Left renal cortex interstitium (tissue), 4 donors: Measurements from ENCODE around the gene DHCR24. TPM values are rescaled to one million over a fixed set of nuclear protein-coding genes. Genes with fewer than 3 reads are reported as not detected.
"Not testable (repeated sequence)": the region's sequence is repeated elsewhere in the genome, so short reads cannot be mapped to it uniquely, and the experiment has no call there.

ENCODE experiments used
- DNase-seq, 4 donors: peaks; one replicate each; pipeline ENCODE4 v3.0.0-alpha.2; 2013; ENCODE audit warnings: low read depth in 4 of 4, low spot score in 2 of 4, missing footprints in 1 of 4
- polyA plus RNA-seq, 4 donors: library from polyadenylated mRNA; unstranded; fragments of 120-200 nt; gene quantifications; one replicate each; pipeline ENCODE4 v1.2.1, GENCODE V29; 2013; ENCODE audit not compliant: insufficient read length in 4 of 4

The DHCR24 gene
- polyA plus RNA-seq, result 10 to 100 TPM; 63.4 to 89.1 (median 78.0) TPM

DNA sequence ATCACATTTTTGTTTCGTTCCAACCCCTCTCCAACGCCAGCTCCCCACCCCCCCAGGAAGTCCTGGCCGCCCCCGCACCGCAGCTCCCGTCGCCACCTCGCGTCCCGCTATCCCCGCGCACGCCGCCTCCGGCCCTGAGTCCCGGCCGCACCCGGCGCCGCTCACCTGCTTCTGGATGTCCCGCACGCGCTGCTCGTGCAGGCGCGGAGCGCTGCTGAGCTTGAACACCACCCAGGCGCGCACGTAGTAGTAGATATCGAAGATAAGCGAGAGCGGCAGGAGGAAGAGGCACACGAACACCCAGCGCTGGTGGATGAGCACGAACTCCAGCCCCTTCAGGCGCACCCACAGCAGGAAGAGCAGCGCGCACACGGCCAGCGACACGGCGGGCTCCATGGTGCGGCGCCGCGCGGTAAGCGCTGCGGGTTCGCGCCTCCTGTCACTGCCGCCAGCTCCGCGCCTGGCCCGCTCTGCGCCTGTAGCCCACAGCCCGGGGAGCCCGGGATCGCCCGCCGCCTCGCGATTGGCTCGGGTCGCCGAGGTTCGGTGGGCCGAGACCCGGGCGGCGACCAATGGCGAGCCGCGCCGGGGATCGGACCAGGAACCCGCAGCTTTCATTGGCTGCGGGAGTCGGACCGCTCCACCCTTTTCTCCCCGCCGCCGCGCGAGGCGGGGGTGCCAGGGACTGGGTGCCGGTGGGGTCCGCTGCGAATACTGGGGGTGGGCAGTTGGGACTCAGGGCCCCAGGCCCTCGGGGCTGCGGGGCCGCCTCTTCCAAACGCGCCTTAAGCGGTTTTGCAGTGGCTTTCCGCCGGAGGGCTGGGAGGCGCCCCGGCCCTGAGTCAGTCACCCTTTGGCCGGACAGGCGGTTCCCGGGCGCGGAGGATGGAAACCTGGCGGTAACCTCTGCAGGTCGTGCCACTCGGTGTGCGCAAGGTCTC, at the start of gene DHCR24:
Gene DHCR24 (minus strand): TSS at position 472 of the 941 bp plus-strand sequence. CDS start 76 bp downstream, at position 396.
- DNase-seq, result peak in 3 of 4 donors; percentile 61 to 73 (median 67)

DNA sequence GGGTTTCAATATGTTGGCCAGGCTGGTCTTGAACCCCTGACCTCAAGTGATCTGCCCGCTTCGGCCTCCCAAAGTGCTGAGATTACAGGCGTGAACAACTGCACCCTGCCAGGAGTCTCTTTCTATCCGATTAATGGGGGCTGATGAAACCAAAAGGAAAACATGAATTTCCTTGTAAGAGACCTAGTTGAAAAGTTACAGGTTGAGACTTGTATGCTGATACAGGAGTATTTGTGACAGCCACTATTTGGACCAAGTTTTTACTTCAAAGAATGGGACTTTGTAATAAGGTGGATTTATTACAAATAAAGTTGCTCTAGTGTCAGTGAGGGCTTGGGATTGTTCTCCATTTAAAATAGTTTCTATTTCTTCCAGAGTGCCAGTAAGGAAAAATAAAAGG, 49.8 kb upstream of the DHCR24 start:
- DNase-seq, result no peak

DNA sequence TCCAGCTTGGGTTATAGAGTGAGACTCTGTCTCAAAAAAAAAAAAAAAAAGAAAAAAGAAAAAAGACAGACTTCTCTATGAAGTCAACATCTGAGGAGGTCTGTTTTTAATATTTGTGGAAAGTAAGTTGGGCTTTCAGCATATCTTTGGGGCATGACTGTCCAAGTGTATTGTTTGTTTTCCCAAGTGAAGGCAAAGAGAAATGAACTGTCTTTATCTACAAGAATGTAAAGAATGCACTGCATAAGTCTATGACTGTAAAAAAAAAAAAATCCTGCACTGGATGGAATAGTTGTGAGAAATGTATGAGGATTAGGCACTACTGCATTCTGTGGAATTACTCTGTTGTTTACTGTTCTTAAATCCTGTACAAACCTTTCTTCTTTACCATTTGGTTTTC, 47.9 kb upstream of the DHCR24 start:
- no peak for DNase-seq

DNA sequence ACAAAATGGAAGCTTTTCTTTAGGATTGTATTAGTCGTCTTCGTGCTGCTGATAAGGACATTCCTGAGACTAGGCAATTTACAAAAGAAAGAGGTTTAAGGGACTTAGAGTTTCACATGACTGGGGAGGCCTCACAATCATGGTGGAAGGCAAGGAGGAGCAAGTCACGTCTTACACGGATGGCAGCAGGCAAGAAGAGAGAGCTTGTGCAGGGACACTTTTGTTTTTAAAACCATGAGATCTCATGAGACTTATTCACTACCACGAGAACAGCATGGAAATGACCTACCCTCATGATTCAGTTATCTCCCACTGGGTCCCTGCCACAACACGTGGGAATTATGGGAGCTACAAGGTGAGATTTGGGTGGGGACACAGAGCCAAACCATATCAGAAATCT, 47.1 kb upstream of the DHCR24 start:
- not testable (repeated sequence) for DNase-seq

GRCh38 chr1:54931275-54931840, 44.4 kb upstream of the DHCR24 start:
- no peak for DNase-seq

GRCh38 chr1:54929700-54930099, 42.7 kb upstream of the DHCR24 start:
- no peak for DNase-seq

DNA sequence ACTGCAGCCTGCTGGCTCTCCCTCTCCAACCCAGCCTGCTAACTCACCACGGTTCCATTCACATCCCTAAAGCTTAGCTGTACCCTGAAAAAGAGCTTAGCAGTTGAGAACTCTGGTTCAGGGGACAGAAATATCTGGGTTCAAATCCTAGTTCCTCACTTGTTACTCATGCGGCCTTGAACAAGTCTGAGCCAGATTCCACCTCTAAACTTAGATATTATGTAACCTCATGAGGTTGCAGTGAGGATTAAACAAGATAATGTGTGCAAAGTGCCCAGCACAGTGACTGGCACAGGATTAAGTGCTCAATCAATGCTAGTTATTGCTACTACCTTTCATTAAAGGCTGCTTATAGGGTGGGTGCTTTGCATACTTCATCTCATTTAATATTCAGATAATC, 41.3 kb upstream of the DHCR24 start:
- DNase-seq, result no peak

DNA sequence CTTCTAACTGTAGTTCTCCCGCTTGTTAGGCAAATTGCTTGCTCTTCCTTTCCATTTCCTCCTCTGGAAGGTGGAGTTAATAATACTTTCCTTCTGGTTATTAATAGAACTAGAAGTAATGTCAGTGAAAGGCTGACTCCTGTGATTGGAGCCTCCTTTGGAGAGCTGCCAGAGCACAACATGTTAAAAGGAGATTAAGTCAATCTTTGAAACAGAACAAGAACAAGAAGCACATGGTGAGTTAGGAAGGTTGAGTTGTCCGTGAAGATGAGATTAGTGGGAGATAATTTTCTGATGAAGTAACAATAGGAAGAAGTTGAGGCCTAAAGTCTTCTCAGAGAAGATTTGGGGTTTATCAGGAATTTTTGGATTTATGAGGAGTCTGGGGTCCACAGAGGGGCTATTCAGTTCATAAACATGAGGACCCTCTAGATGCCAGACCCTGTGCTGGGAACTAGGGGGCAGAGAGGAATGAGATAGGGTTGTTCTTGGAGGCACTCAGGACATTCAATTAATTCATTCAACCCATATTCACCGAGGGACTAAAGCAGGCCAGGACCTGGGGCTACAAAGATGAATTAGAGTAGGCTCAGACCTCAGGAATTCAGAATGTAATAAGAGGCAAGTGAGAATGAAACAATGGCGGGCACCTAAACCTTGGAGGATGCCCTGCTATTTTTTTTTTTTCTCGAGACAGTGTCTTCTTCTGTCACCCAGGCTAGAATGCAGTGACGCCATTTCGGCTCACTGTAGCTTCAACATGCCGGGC, 40.7 kb upstream of the DHCR24 start:
- no peak for DNase-seq

GRCh38 chr1:54926970-54927369, 40.0 kb upstream of the DHCR24 start:
- DNase-seq, result no peak

- DNase-seq, result no peak
Observed at GRCh38 chr1:54922921-54923421, 36.0 kb upstream of the DHCR24 start.

GRCh38 chr1:54922040-54922761, 35.2 kb upstream of the DHCR24 start:
- DNase-seq, result no peak

DNA sequence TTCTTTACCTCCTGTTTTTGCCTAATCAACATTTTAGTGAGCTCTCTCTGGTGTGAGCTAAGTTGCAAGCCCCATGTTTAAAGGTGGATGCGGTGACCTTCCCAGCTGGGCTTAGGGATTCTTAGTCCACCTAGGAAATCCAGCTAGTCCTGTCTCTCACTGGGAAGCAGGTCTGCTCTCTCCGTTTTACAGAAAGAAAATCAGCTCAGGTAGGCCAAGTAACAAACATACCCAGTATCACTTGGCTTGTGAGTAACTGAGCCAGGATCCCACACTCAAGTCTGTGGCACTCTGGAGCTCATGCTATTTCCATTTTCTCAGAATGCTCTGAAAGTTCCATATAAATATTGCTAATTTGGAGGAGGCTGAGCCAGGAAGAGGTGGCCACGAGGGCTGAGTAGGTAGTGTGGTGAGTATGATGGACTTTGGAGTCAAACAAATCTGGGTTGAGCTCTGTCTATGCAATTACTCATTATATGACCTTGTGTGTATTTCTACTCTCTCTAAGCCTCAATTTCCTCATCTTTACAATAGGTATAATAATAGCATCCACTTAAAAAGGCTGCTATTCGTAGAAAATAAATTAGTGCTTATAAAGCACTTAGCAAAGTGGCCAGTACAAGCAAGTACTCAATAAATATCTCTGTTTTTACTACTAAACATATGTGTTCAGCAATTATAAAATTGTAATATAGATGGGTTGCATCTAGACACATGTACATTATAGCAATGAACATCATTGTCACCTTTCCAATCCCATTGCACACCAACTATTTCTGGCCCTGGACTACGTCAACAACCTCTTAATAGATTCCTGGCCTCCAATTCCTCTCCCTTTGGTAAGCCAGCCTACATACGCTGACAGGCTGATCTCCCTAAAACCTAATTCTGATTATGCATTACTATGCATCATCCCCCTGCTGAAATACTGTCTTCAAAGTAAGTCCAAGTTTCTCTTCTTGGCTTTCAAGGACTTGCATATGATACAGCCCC, 32.7 kb upstream of the DHCR24 start:
- no peak for DNase-seq

DNA sequence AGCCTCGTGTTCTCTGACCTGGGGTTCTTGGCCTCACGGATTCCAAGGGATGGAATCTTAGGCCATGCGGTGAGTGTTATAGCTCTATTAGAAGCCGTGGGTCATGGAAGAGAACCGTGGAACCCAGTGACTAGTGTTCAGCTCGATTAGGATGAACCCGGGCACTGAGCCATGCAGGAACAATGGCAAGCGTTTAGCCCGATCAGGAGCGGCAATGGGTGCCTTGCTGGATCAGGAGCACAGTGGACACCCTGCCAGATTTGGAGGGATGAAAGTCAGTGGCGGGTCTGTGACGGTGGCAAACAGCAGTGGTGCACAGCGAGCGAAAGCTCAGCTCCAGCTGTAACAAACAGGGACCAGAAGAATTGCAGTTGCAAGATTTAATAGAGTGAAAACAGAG, 24.1 kb upstream of the DHCR24 start:
- not testable (repeated sequence) for DNase-seq

GRCh38 chr1:54906586-54906985, 19.6 kb upstream of the DHCR24 start:
- DNase-seq, result no peak

DNA sequence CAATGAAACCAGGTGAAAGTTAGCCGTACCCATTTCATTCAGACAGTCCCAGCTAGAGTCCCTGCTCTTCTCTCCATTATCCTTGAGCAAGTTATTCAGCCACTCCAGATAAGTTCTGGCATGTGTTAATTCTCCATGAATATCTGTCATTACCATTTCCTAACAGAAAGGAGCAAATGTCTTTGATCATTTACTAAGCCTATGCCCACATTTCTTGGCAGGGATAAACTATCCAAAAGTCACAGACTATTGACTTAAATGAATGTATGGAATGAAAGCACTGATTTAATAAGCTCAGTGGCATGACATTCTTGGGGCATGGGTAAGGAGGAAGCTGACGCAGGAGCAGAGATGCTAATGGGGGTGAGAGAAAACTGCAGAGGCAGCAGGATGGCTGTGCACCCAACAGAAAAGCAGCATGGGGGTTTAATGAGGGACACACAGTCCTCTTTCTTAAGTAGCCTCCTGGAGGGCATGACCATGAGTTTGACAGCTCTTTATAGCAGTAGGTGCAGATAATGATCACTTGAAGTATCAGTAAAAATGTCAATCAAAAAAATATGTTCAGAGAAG, 17.6 kb upstream of the DHCR24 start:
- peak in 1 of 4 donors; percentile 38 for DNase-seq

DNA sequence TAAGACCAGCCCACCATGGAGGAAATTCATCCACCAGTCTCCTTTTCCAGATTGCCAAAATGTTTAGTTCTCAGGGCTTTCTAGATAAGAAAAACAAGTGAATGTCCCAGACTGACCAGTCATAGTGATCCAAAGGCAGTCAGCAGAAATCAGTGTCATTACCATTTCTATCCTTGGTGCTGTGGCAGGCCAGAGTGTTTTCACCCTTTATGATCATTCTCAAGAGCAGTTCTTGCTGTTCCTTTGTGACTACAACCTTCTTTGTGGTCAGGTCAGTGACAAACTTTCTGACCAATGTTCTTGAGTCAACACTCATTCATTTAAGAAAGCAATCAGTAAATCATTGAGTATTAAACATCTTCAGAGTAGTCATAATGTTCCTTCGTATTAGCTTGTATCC, 7.3 kb upstream of the DHCR24 start:
- DNase-seq, result no peak

GRCh38 chr1:54892586-54892985, 5.6 kb upstream of the DHCR24 start:
- no peak for DNase-seq

DNA sequence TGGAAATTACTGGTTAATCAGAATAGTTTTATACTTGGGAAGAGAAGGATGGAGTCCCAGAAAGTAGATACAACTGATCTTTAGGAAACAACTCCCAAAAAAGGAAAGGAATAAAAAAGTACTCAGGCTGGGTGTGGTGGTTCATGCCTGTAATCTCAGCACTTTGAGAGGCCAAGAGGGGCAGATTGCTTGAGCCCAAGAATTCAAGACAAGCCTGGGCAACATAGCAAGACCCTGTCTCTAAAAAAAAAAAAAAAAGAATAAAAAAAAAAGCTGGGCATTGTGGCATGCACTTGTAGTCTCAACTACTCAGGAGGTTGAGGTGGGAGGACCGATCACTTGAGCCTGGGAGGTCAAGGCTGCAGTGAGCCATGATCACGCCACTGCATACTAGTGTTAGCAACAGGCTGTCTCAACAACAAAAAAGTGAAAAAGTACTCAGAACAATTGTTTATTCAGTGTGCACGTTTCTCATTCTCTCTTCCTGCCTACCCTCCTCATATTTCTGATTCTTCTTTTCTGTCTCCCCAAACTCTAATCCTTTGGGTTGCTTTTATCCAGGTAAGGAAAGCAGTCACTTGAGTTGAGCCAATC, 2.2 kb upstream of the DHCR24 start:
- DNase-seq, result no peak
